ENCODE measurements around the gene MCM3AP.
"Not testable (repeated sequence)": the region's sequence is repeated elsewhere in the genome, so short reads cannot be mapped to it uniquely, and the experiment has no call there.

MCM3AP gene

GRCh38 chr21:46239817-46240325 is 45.5 kb downstream of the MCM3AP start:
- no peak for FAIRE-seq

- FAIRE-seq, result no peak
These were observed 47.9 kb downstream of the MCM3AP start for GRCh38 chr21:46237474-46237873.

GRCh38 chr21:46234436-46234950 is 50.9 kb downstream of the MCM3AP start:
- no peak for FAIRE-seq

GRCh38 chr21:46229923-46230260 is 55.5 kb downstream of the MCM3AP start:
- FAIRE-seq, result no peak

- FAIRE-seq, result no peak
These were observed 56.1 kb downstream of the MCM3AP start for GRCh38 chr21:46229133-46229922.

GRCh38 chr21:46228345-46229051 is 56.9 kb downstream of the MCM3AP start, which contains the start of gene LSS:
TSS of gene LSS (minus strand) at chr21:46228774. CDS start at chr21:46228745, 29 bp downstream.
- FAIRE-seq, result no peak

GRCh38 chr21:46227811-46228344 is 57.5 kb downstream of the MCM3AP start:
- FAIRE-seq, result no peak

GRCh38 chr21:46226920-46227599 is 58.4 kb downstream of the MCM3AP start:
- no peak for FAIRE-seq

GRCh38 chr21:46226146-46226545 is 59.3 kb downstream of the MCM3AP start:
- no peak for FAIRE-seq

GRCh38 chr21:46223661-46224060 is 61.8 kb downstream of the MCM3AP start:
- not testable (repeated sequence) for FAIRE-seq

- no peak for FAIRE-seq
These were observed 62.2 kb downstream of the MCM3AP start for GRCh38 chr21:46223217-46223616.

GRCh38 chr21:46222436-46223116 is 62.8 kb downstream of the MCM3AP start:
- FAIRE-seq, result no peak

GRCh38 chr21:46221664-46222435 is 63.6 kb downstream of the MCM3AP start:
- FAIRE-seq, result no peak

GRCh38 chr21:46220847-46221246 is 64.6 kb downstream of the MCM3AP start:
- FAIRE-seq, result no peak

GRCh38 chr21:46220275-46220810 is 65.1 kb downstream of the MCM3AP start:
- no peak for FAIRE-seq

GRCh38 chr21:46219591-46220239 is 65.7 kb downstream of the MCM3AP start:
- no peak for FAIRE-seq

GRCh38 chr21:46218906-46219590 is 66.4 kb downstream of the MCM3AP start:
- no peak for FAIRE-seq

GRCh38 chr21:46217511-46218196 is 67.8 kb downstream of the MCM3AP start:
- no peak for FAIRE-seq

GRCh38 chr21:46216132-46216747 is 69.2 kb downstream of the MCM3AP start:
- no peak for FAIRE-seq

Data from TTC549 (cell line).